GM18507 (cell line): Measurements from ENCODE around the gene FEZ2.
A peak's percentile ranks its signal among the peaks of the same experiment; 100 is the strongest.
"Not testable (repeated sequence)": the region's sequence is repeated elsewhere in the genome, so short reads cannot be mapped to it uniquely, and the experiment has no call there.

ENCODE experiments used
- DNase-seq: peaks from one replicate; pipeline ENCODE4 v3.0.0; 2011; ENCODE audit warnings: low read depth; ENCODE audit not compliant: insufficient read length; ENCODE audit errors: extremely low spot score
- FAIRE-seq: peaks from 2 replicates; lab custom pipeline; 2011; peaks lifted over from hg19 to GRCh38; lab: Jason Lieb, UNC

The FEZ2 gene

GRCh38 chr2:36597532-36598377 lies at the start of gene FEZ2:
Gene FEZ2 (minus strand): TSS chr2:36598168. CDS start chr2:36598142, 26 bp downstream.
- FAIRE-seq = peak; percentile 73
- DNase-seq = peak; percentile 76

GRCh38 chr2:36634981-36635597 lies 37.1 kb upstream of the FEZ2 start:
- DNase-seq (no peak), FAIRE-seq (no peak)

- FAIRE-seq = no peak
- DNase-seq = no peak
These were observed 35.6 kb upstream of the FEZ2 start for GRCh38 chr2:36633470-36634092.

- DNase-seq = no peak
- FAIRE-seq = no peak
These were observed 28.8 kb upstream of the FEZ2 start for GRCh38 chr2:36626756-36627155.

GRCh38 chr2:36626071-36626470 lies 28.1 kb upstream of the FEZ2 start:
- no peak for DNase-seq
- FAIRE-seq = no peak

- DNase-seq (no peak), FAIRE-seq (no peak)
These were observed 27.3 kb upstream of the FEZ2 start for GRCh38 chr2:36625304-36625703.

- FAIRE-seq (no peak), DNase-seq (no peak)
These were observed 22.4 kb upstream of the FEZ2 start for GRCh38 chr2:36620321-36620720.

- DNase-seq = no peak
These were observed 20.4 kb upstream of the FEZ2 start for GRCh38 chr2:36618381-36618780.

GRCh38 chr2:36616947-36617346 lies 19.0 kb upstream of the FEZ2 start:
- DNase-seq (no peak), FAIRE-seq (no peak)

More at GRCh38 chr2:36618381-36618780, 20.4 kb upstream of the FEZ2 start:
- peak; percentile 76 for FAIRE-seq

- FAIRE-seq (no peak), DNase-seq (no peak)
These were observed 17.3 kb upstream of the FEZ2 start for GRCh38 chr2:36615222-36615621.

GRCh38 chr2:36613801-36614200 lies 15.8 kb upstream of the FEZ2 start:
- DNase-seq = no peak
- no peak for FAIRE-seq

GRCh38 chr2:36611316-36611990 lies 13.5 kb upstream of the FEZ2 start:
- DNase-seq (no peak), FAIRE-seq (no peak)

- FAIRE-seq (no peak), DNase-seq (no peak)
These were observed 11.5 kb upstream of the FEZ2 start for GRCh38 chr2:36609507-36609906.

- FAIRE-seq (no peak), DNase-seq (no peak)
These were observed 10.0 kb upstream of the FEZ2 start for GRCh38 chr2:36607947-36608346.

- FAIRE-seq = no peak
These were observed 9.0 kb upstream of the FEZ2 start for GRCh38 chr2:36606925-36607324.

GRCh38 chr2:36605273-36605672 lies 7.3 kb upstream of the FEZ2 start:
- FAIRE-seq (no peak), DNase-seq (no peak)

More at GRCh38 chr2:36606925-36607324, 9.0 kb upstream of the FEZ2 start:
- no peak for DNase-seq

GRCh38 chr2:36603629-36604028 lies 5.7 kb upstream of the FEZ2 start:
- not testable (repeated sequence) for FAIRE-seq, DNase-seq

- DNase-seq (no peak), FAIRE-seq (no peak)
These were observed 901 bp downstream of the FEZ2 start for GRCh38 chr2:36597003-36597531.

- DNase-seq = no peak
These were observed 1.6 kb downstream of the FEZ2 start for GRCh38 chr2:36596397-36596796.

GRCh38 chr2:36594849-36595248 lies 3.1 kb downstream of the FEZ2 start:
- FAIRE-seq = no peak
- no peak for DNase-seq

More at GRCh38 chr2:36596397-36596796, 1.6 kb downstream of the FEZ2 start:
- no peak for FAIRE-seq
